HG02610 (cell line): ENCODE results near the gene FTCDNL1.

Experiments used
- ATAC-seq: cut with Tn5 transposase; IDR thresholded peaks from one replicate; pipeline ENCODE4 v1.9.1; 2021; ENCODE audit warnings: mild to moderate bottlenecking, moderate library complexity; ENCODE audit not compliant: unreplicated experiment

Gene FTCDNL1

GRCh38 chr2:199842631-199843395, 8.2 kb downstream of the FTCDNL1 start:
- no peak for ATAC-seq

- no peak for ATAC-seq
Observed at GRCh38 chr2:199841409-199841808, 9.6 kb downstream of the FTCDNL1 start.

GRCh38 chr2:199838399-199838798, 12.6 kb downstream of the FTCDNL1 start:
- no peak for ATAC-seq

DNA sequence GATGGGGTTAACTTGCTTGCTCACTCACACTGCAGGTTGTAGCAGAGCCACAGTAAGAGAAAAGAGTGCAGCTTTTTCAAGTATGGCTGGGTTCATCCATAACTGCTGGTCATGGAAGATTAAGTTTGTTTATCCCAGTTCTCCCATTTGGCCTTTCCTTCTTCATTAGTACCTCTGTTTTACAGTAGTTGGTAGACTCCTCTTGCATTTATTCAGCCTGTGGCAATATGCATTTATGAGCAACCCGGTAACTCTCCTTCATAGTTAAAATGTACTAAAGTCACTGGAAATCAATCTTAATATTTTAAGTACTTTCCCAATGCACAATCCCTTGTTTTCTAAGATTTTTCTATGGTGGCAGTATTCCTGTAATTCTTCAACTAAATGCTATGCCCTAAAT, 14.0 kb downstream of the FTCDNL1 start:
- ATAC-seq, result no peak

- no peak for ATAC-seq
Observed at GRCh38 chr2:199833525-199833924, 17.5 kb downstream of the FTCDNL1 start.

DNA sequence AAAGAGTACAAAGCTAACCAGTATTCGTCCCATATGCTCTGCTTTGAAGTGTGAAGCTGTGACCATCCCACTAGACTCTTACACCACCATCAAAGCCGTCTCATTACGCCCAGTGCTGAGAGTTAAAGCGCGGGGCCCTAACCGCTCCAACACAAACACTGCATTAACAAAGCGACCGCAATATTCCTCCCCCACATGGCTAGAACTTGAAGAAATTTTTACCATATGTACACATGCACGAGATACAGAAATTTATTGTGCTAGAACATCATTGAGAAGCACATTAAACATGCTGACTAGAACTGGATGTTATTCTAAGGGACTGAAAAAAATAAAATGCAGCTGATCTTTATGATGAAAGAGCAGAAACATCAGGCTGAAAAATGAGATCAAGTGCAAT, 20.5 kb downstream of the FTCDNL1 start:
- ATAC-seq, result no peak

DNA sequence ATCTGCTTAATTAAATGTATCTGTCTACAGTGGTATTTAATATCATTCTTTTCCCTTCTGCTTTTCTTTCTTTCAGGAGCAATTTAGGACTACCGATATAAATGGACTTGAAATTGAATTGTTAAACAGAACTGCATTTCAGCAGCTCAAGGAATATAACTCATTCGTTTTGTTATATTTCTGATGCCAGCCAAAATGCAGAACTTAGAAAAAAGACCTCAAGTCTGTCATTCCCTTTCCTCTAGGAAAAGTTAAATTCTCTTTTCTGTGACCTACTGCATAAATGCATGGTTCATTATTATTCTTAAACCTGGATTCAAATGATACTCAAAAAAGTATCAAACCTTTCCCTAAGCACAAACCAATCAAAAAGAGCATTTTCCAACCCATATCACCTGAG, 21.4 kb downstream of the FTCDNL1 start:
- ATAC-seq, result no peak

- no peak for ATAC-seq
Observed at GRCh38 chr2:199819746-199820145, 31.2 kb downstream of the FTCDNL1 start.

GRCh38 chr2:199818754-199819153, 32.2 kb downstream of the FTCDNL1 start:
- ATAC-seq, result no peak

DNA sequence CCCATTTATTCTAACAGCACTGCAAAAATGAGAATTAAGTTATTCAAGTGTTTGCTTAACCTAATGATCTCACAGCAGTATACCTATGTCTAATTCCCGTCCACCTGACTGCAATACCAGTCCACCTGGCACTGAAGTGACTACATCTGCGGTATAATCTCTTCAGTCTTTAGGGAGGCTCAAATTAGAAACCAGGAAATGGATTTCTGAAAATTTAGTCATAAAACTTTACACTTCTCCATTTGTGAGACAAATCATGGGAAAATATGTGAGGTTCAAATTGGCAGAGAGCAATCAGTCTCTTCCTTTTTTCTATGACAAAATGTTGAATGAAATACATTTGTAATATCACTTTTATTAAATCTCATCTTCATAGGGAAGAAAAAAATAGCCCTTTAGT, 33.0 kb downstream of the FTCDNL1 start:
- no peak for ATAC-seq

DNA sequence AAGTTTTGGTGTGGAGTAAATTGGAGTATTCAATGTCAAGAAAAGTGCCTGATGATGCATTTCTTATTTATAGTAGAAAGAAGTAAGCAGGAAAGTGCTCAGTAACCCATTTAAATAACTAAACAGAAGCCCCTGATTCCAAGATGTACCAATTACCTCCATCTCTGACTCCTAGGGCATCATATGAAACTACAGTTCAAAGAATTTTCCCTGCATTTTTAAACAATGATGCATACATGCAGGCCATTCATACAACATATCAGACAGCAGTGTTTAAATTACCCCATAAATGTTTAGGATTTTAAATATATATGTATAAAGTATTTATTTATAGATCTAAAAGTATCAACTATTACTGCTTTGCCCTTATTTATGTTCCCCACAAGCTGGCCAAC, 36.2 kb downstream of the FTCDNL1 start:
- no peak for ATAC-seq

DNA sequence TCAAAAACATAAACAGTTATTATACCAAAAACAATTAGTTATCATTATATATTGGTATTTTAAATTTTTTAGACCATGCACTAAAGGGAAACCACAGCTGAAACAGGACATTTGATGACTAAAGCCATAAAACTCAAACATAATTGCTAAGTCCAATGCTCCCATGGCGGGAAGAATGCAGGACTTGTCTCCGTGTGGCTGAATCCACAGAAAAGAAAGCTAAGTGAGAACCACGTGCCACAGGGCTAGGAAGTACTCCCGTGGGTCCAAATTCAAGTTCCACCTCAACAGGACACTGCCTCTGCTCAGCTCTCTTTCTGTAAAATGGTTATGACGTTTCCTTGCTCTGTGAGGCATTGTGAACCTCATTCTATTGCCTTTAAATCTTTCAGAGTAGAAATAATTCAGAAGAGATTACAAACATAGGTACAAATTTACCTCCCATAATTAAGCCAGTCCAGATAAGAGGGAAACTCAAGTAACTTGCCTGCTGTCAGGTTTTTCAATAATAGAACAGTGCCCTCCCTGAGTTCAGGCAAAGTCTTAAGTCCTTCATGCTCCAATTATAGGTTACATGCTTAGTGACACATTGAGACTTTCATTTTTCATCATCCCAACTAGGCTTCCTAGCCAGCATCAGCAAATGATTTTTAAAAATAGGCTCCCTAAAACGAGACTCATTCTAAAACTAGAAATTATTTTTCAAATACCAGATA, 36.7 kb downstream of the FTCDNL1 start:
- ATAC-seq, result peak; percentile 50

- no peak for ATAC-seq
Observed at GRCh38 chr2:199812493-199812892, 38.5 kb downstream of the FTCDNL1 start.

GRCh38 chr2:199811346-199811745, 39.6 kb downstream of the FTCDNL1 start:
- no peak for ATAC-seq

DNA sequence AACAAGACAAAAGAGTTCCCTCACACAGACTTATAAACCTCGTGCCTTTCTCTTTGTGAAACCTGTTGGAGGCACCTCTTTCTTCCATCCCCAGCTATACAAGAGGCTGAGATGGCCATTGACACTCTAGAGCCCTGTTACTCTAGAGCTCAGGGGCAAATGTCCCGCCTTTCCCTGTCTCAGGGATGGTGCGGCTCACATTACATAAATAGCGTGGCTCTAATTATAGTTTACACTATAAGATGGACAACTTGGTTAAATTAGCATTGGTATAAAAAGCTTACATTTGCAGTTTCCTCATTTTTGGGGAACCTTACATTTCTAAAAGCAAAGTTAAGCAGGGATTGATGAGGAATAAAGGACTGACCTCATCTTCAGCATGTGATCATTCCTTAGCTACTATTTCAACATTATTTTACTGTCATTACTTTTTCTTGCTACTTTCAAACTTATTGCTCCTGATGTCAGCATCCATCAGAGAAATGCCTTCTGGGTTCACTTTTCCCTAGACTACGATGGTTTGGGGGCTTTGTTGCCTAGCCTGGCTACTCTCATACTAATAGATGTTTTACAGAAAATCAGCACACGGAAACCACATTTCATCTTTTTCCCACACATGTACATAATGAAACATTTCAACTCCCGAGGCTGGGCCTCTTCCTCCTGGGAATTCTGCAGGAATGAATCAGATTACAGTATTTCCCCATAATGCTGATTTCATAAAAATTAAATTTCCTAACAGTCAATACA, 40.4 kb downstream of the FTCDNL1 start:
- no peak for ATAC-seq

- no peak for ATAC-seq
Observed at GRCh38 chr2:199807966-199808365, 43.0 kb downstream of the FTCDNL1 start.

- ATAC-seq, result no peak
Observed at GRCh38 chr2:199806179-199806578, 44.8 kb downstream of the FTCDNL1 start.

- no peak for ATAC-seq
Observed at GRCh38 chr2:199804831-199805230, 46.2 kb downstream of the FTCDNL1 start.

DNA sequence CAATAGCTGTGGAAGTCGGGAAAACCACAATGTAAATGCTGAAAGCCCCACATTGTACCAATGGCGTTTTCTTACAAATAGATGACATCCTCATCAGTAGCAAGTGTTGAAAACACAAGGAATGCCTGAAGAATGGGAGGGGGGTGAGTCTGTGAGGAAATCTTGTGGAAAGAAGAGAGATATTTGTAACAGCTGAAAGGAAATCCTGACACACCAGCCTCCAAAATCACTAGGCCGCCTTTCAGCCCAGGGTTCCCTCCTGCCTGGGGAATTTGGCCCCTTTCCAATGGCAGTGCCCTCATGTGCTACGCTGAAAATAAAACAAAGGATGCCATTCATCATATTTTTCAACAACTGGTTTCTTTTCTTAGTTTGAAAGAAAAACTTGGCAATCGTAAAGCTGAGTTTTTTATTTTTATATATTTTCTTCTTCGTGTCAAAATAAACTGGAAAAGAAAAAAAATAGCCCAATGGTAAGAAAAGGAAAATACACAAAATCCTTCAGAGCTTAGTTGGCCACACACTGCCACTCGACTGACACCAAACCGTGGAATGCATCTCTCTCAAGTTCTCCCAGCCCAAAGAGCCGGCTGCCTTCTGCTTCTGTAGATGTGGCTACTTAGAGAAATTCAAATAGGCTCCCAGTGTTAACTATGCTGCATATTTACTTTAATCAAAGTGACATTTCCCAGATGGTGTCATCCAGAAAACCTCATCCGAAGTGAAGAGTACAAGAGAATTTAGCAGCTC, 52.0 kb downstream of the FTCDNL1 start:
- no peak for ATAC-seq

DNA sequence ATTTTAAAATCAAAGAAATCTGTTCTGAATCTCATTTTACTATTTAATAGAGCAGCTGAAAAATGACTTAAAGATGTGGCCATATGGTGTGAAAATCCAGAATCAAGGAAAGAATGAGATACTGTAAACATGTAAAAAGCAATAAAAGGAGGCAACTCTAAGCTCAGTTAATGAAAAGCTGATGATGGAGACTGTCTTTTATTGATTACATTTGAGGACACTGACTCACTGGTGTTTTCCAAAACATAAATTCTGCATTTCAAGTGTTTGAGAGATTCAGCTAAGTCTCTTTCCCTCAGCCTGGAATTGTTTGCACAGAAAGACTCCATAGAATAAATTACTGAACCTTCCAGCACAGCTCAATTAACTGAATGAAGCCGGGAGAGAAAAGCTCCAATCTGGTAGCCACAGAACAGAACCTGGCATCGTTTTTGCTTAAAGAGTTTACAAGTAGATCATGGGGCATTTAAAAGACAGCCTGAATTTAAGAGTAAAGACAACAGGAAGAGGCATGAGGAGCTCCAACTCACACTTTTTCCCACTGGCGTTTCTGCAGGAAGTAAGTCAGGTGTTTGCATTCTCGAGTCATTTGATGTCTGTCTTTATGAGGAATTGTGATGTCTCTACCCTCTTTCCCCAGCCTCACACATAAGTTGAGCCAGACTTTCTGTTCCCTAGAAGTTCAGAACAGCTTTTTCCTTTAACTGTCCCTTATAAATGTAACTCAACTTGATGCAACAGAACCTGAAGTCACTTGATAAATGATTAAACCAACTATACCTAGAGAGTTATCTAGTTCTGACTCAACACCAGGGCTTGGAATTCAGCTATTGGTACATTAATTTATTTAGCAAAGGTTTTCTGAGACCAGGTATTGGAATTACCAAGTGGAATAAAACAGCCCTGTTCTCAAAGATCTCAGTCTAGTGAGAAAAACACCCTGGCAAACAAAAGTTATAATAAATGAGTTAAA, 53.3 kb downstream of the FTCDNL1 start:
- ATAC-seq, result no peak
